GM19452 (cell line): ENCODE measurements around the gene DRD1.
"Not testable (repeated sequence)": the region's sequence is repeated elsewhere in the genome, so short reads cannot be mapped to it uniquely, and the experiment has no call there.

ENCODE experiments used
- ATAC-seq: cut with Tn5 transposase; IDR thresholded peaks from one replicate; pipeline ENCODE4 v1.9.1; 2021; ENCODE audit not compliant: unreplicated experiment

Gene DRD1

GRCh38 chr5:175434800-175435199 is 9.2 kb downstream of the DRD1 start:
- no peak for ATAC-seq

- no peak for ATAC-seq
Measured at GRCh38 chr5:175427762-175428161, 16.2 kb downstream of the DRD1 start.

GRCh38 chr5:175424594-175424993 is 19.4 kb downstream of the DRD1 start:
- ATAC-seq: not testable (repeated sequence)

GRCh38 chr5:175422058-175422457 is 21.9 kb downstream of the DRD1 start:
- no peak for ATAC-seq

- no peak for ATAC-seq
Measured at GRCh38 chr5:175420383-175420782, 23.6 kb downstream of the DRD1 start.

- no peak for ATAC-seq
Measured at GRCh38 chr5:175418251-175418650, 25.7 kb downstream of the DRD1 start.

- no peak for ATAC-seq
Measured at GRCh38 chr5:175417384-175417783, 26.6 kb downstream of the DRD1 start.

- no peak for ATAC-seq
Measured at GRCh38 chr5:175415303-175415702, 28.7 kb downstream of the DRD1 start.

- no peak for ATAC-seq
Measured at GRCh38 chr5:175410926-175411325, 33.1 kb downstream of the DRD1 start.

GRCh38 chr5:175406300-175406699 is 37.7 kb downstream of the DRD1 start:
- ATAC-seq: no peak

- not testable (repeated sequence) for ATAC-seq
Measured at GRCh38 chr5:175397590-175398297, 46.2 kb downstream of the DRD1 start.

- ATAC-seq: not testable (repeated sequence)
Measured at GRCh38 chr5:175395430-175395829, 48.6 kb downstream of the DRD1 start.

GRCh38 chr5:175394601-175395000 is 49.4 kb downstream of the DRD1 start:
- ATAC-seq: no peak

- ATAC-seq: no peak
Measured at GRCh38 chr5:175393897-175394296, 50.1 kb downstream of the DRD1 start.

GRCh38 chr5:175392236-175392635 is 51.7 kb downstream of the DRD1 start:
- ATAC-seq: no peak

GRCh38 chr5:175390352-175391083 is 53.5 kb downstream of the DRD1 start:
- no peak for ATAC-seq
